Measurements from ENCODE around the gene RAB32. TPM values are rescaled to one million over a fixed set of nuclear protein-coding genes. Genes with fewer than 3 reads are reported as not detected.

RAB32 gene
- 218 and 220 TPM in 2 replicates for total RNA-seq (2014; rRNA removed; shearing (Covaris generic))
- polyA plus RNA-seq (2015; cell fraction: cytosol; rRNA removed) = 73.1 and 74.8 TPM in 2 replicates
- 12.5 and 20.7 TPM in 2 replicates for polyA plus RNA-seq (2015; cell fraction: nucleus; rRNA removed)

- in situ Hi-C loops (cut with HindIII; ENCODE audit: low pct_unique_long_range_greater_than_20kb, low sequenced_read_pairs) = no loop called here
Observed at GRCh38 chr6:146543211-146543939, at the start of gene RAB32. TSS of gene RAB32 (plus strand) at chr6:146543833. CDS start at chr6:146543872, 39 bp downstream.

GRCh38 chr6:146498309-146498708 lies 45.3 kb upstream of the RAB32 start:
- DNase-seq (ENCODE audit: low read depth, low spot score) = peak; percentile 24
- in situ Hi-C loops (cut with HindIII; ENCODE audit: low pct_unique_long_range_greater_than_20kb, low sequenced_read_pairs) = no loop called here

More at GRCh38 chr6:146543211-146543939, at the start of gene RAB32:
- peak; percentile 89 for DNase-seq (ENCODE audit: low read depth, low spot score)

GRCh38 chr6:146503096-146503495 lies 40.5 kb upstream of the RAB32 start:
- peak; percentile 74 for DNase-seq (ENCODE audit: low read depth, low spot score)
- in situ Hi-C loops (cut with HindIII; ENCODE audit: low pct_unique_long_range_greater_than_20kb, low sequenced_read_pairs) = no loop called here

- no peak for DNase-seq (ENCODE audit: low read depth, low spot score)
- in situ Hi-C loops (cut with HindIII; ENCODE audit: low pct_unique_long_range_greater_than_20kb, low sequenced_read_pairs) = no loop called here
Observed at GRCh38 chr6:146515212-146515611, 28.4 kb upstream of the RAB32 start.

- in situ Hi-C loops (cut with HindIII; ENCODE audit: low pct_unique_long_range_greater_than_20kb, low sequenced_read_pairs) = no loop called here
- peak; percentile 44 for DNase-seq (ENCODE audit: low read depth, low spot score)
Observed at GRCh38 chr6:146526192-146526591, 17.4 kb upstream of the RAB32 start.

GRCh38 chr6:146532702-146533101 lies 10.9 kb upstream of the RAB32 start:
- DNase-seq (ENCODE audit: low read depth, low spot score) = no peak
- in situ Hi-C loops (cut with HindIII; ENCODE audit: low pct_unique_long_range_greater_than_20kb, low sequenced_read_pairs) = no loop called here

- in situ Hi-C loops (cut with HindIII; ENCODE audit: low pct_unique_long_range_greater_than_20kb, low sequenced_read_pairs) = no loop called here
- no peak for DNase-seq (ENCODE audit: low read depth, low spot score)
Observed at GRCh38 chr6:146542881-146543210, 787 bp upstream of the RAB32 start.

- in situ Hi-C loops (cut with HindIII; ENCODE audit: low pct_unique_long_range_greater_than_20kb, low sequenced_read_pairs) = no loop called here
- peak; percentile 47 for DNase-seq (ENCODE audit: low read depth, low spot score)
Observed at GRCh38 chr6:146543940-146544615, 445 bp downstream of the RAB32 start.

- no peak for DNase-seq (ENCODE audit: low read depth, low spot score)
- in situ Hi-C loops (cut with HindIII; ENCODE audit: low pct_unique_long_range_greater_than_20kb, low sequenced_read_pairs) = no loop called here
Observed at GRCh38 chr6:146544616-146545182, 1.1 kb downstream of the RAB32 start.

- DNase-seq (ENCODE audit: low read depth, low spot score) = peak; percentile 61
- in situ Hi-C loops (cut with HindIII; ENCODE audit: low pct_unique_long_range_greater_than_20kb, low sequenced_read_pairs) = no loop called here
Observed at GRCh38 chr6:146545581-146545980, 1.9 kb downstream of the RAB32 start.

- in situ Hi-C loops (cut with HindIII; ENCODE audit: low pct_unique_long_range_greater_than_20kb, low sequenced_read_pairs) = no loop called here
- peak; percentile 30 for DNase-seq (ENCODE audit: low read depth, low spot score)
Observed at GRCh38 chr6:146546443-146547043, 2.9 kb downstream of the RAB32 start.

GRCh38 chr6:146547889-146548288 lies 4.3 kb downstream of the RAB32 start:
- DNase-seq (ENCODE audit: low read depth, low spot score) = no peak
- in situ Hi-C loops (cut with HindIII; ENCODE audit: low pct_unique_long_range_greater_than_20kb, low sequenced_read_pairs) = no loop called here

- in situ Hi-C loops (cut with HindIII; ENCODE audit: low pct_unique_long_range_greater_than_20kb, low sequenced_read_pairs) = no loop called here
- no peak for DNase-seq (ENCODE audit: low read depth, low spot score)
Observed at GRCh38 chr6:146548898-146549374, 5.3 kb downstream of the RAB32 start.

GRCh38 chr6:146550911-146551310 lies 7.3 kb downstream of the RAB32 start:
- in situ Hi-C loops (cut with HindIII; ENCODE audit: low pct_unique_long_range_greater_than_20kb, low sequenced_read_pairs) = no loop called here
- peak; percentile 22 for DNase-seq (ENCODE audit: low read depth, low spot score)

- DNase-seq (ENCODE audit: low read depth, low spot score) = peak; percentile 35
- in situ Hi-C loops (cut with HindIII; ENCODE audit: low pct_unique_long_range_greater_than_20kb, low sequenced_read_pairs) = no loop called here
Observed at GRCh38 chr6:146551545-146551944, 7.9 kb downstream of the RAB32 start.

- no peak for DNase-seq (ENCODE audit: low read depth, low spot score)
- in situ Hi-C loops (cut with HindIII; ENCODE audit: low pct_unique_long_range_greater_than_20kb, low sequenced_read_pairs) = no loop called here
Observed at GRCh38 chr6:146553377-146554135, 9.9 kb downstream of the RAB32 start.

- in situ Hi-C loops (cut with HindIII; ENCODE audit: low pct_unique_long_range_greater_than_20kb, low sequenced_read_pairs) = no loop called here
Observed at GRCh38 chr6:146560607-146561006, 17.0 kb downstream of the RAB32 start.

More at GRCh38 chr6:146560607-146561006, 17.0 kb downstream of the RAB32 start:
- DNase-seq (ENCODE audit: low read depth, low spot score) = no peak
